H1 (cell line): Measurements from ENCODE around the gene PDIA5. TPM values are rescaled to one million over a fixed set of nuclear protein-coding genes. Genes with fewer than 3 reads are reported as not detected.

ENCODE experiments used
- GTF2F1 ChIP-seq: IDR thresholded peaks from 2 replicates; pipeline ENCODE4 v1.6.1; 2012; ENCODE audit warnings: low read depth, low read length, improper control_type of control experiment, borderline replicate concordance
- MAX ChIP-seq: IDR thresholded peaks from 2 replicates; pipeline ENCODE4 v1.6.1; 2012; ENCODE audit warnings: inconsistent platforms
- SIRT6 ChIP-seq: IDR thresholded peaks from one replicate; pipeline ENCODE4 v1.7.1; 2012; ENCODE audit warnings: low read length, inconsistent platforms
- SP1 ChIP-seq: IDR thresholded peaks from 2 replicates; pipeline ENCODE4 v1.6.1; 2011; ENCODE audit warnings: low read depth, low read length
- polyA plus RNA-seq, 7 experiments: library from polyadenylated mRNA; depleted of rRNA in 3 of 7; stranded (reverse) in 5 of 7; unstranded in 2 of 7; fragments of >200 nt in 5 of 7; fragments of 200-250 nt in 2 of 7; gene quantifications; 1 replicate in 5 of 7; 2 replicates in 1 of 7; 4 replicates in 1 of 7; pipeline versions ENCODE4 v1.2.1 to v1.2.3, GENCODE V29; 2011 to 2013; ENCODE audit warnings: missing spikeins in 2 of 7, mixed read lengths in 2 of 7
- total RNA-seq: library from RNA; stranded (reverse); fragmentation: NEBNext Ultra II Directional; extraction: Animal tissue kit (Norgen Biotek cat#: 25700); gene quantifications from 2 replicates; pipeline ENCODE4 v1.2.1, GENCODE V29; 2021
- TF ChIP-seq, protein P1 (sequence below): IDR thresholded peaks from 2 replicates; pipeline ENCODE4 v1.6.1; 2011; ENCODE audit warnings: low read length, improper control_type of control experiment
- TF ChIP-seq, protein P2 (sequence below): fragments of 300-600 bp; sonication (generic); IDR thresholded peaks from 2 replicates; pipeline ENCODE4 v1.7.1; 2012; ENCODE audit warnings: low read length, moderate library complexity, mild to moderate bottlenecking, inconsistent platforms; ENCODE audit not compliant: insufficient replicate concordance
- TF ChIP-seq, protein P3 (sequence below), 3 experiments: IDR thresholded peaks; 1 replicate in 2 of 3; 2 replicates in 1 of 3; pipeline versions ENCODE4 v1.5.1 to v1.6.1; 2011; ENCODE audit warnings: low read length in 3 of 3, mild to moderate bottlenecking in 3 of 3, inconsistent platforms in 2 of 3, low read depth in 1 of 3, moderate library complexity in 1 of 3; ENCODE audit not compliant: insufficient read depth in 1 of 3; ENCODE audit errors: control extremely low read depth in 1 of 3

PDIA5 gene
- total and polyA plus RNA-seq, 2 of the 8 experiments (the other 6 are each of a cell fraction or from before 2014, with no cell fraction given), result 18.2 to 32.8 TPM

DNA sequence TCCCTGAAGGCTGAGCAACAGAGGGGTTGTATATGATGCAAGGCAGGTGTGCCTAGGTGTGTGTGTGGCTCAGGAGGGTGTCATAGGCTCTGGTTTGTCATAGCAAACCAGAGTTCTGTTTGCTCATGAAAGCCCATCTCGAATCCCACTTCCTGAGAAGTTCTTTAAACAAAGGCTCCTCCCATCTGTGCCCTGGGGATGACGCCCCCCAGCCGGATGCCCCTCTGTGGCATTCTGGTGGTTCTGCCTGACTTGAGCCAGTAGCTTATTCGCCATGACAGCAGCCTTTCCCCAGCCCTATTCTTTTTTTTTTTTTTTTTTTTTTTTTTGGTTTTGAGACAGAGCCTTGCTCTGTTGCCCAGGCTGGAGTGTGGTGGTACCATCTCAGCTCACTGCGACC lies 45.4 kb downstream of the PDIA5 start (continued):
- TF ChIP-seq, protein P1, sequence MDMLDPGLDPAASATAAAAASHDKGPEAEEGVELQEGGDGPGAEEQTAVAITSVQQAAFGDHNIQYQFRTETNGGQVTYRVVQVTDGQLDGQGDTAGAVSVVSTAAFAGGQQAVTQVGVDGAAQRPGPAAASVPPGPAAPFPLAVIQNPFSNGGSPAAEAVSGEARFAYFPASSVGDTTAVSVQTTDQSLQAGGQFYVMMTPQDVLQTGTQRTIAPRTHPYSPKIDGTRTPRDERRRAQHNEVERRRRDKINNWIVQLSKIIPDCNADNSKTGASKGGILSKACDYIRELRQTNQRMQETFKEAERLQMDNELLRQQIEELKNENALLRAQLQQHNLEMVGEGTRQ, result no peak
- TF ChIP-seq, protein P2, sequence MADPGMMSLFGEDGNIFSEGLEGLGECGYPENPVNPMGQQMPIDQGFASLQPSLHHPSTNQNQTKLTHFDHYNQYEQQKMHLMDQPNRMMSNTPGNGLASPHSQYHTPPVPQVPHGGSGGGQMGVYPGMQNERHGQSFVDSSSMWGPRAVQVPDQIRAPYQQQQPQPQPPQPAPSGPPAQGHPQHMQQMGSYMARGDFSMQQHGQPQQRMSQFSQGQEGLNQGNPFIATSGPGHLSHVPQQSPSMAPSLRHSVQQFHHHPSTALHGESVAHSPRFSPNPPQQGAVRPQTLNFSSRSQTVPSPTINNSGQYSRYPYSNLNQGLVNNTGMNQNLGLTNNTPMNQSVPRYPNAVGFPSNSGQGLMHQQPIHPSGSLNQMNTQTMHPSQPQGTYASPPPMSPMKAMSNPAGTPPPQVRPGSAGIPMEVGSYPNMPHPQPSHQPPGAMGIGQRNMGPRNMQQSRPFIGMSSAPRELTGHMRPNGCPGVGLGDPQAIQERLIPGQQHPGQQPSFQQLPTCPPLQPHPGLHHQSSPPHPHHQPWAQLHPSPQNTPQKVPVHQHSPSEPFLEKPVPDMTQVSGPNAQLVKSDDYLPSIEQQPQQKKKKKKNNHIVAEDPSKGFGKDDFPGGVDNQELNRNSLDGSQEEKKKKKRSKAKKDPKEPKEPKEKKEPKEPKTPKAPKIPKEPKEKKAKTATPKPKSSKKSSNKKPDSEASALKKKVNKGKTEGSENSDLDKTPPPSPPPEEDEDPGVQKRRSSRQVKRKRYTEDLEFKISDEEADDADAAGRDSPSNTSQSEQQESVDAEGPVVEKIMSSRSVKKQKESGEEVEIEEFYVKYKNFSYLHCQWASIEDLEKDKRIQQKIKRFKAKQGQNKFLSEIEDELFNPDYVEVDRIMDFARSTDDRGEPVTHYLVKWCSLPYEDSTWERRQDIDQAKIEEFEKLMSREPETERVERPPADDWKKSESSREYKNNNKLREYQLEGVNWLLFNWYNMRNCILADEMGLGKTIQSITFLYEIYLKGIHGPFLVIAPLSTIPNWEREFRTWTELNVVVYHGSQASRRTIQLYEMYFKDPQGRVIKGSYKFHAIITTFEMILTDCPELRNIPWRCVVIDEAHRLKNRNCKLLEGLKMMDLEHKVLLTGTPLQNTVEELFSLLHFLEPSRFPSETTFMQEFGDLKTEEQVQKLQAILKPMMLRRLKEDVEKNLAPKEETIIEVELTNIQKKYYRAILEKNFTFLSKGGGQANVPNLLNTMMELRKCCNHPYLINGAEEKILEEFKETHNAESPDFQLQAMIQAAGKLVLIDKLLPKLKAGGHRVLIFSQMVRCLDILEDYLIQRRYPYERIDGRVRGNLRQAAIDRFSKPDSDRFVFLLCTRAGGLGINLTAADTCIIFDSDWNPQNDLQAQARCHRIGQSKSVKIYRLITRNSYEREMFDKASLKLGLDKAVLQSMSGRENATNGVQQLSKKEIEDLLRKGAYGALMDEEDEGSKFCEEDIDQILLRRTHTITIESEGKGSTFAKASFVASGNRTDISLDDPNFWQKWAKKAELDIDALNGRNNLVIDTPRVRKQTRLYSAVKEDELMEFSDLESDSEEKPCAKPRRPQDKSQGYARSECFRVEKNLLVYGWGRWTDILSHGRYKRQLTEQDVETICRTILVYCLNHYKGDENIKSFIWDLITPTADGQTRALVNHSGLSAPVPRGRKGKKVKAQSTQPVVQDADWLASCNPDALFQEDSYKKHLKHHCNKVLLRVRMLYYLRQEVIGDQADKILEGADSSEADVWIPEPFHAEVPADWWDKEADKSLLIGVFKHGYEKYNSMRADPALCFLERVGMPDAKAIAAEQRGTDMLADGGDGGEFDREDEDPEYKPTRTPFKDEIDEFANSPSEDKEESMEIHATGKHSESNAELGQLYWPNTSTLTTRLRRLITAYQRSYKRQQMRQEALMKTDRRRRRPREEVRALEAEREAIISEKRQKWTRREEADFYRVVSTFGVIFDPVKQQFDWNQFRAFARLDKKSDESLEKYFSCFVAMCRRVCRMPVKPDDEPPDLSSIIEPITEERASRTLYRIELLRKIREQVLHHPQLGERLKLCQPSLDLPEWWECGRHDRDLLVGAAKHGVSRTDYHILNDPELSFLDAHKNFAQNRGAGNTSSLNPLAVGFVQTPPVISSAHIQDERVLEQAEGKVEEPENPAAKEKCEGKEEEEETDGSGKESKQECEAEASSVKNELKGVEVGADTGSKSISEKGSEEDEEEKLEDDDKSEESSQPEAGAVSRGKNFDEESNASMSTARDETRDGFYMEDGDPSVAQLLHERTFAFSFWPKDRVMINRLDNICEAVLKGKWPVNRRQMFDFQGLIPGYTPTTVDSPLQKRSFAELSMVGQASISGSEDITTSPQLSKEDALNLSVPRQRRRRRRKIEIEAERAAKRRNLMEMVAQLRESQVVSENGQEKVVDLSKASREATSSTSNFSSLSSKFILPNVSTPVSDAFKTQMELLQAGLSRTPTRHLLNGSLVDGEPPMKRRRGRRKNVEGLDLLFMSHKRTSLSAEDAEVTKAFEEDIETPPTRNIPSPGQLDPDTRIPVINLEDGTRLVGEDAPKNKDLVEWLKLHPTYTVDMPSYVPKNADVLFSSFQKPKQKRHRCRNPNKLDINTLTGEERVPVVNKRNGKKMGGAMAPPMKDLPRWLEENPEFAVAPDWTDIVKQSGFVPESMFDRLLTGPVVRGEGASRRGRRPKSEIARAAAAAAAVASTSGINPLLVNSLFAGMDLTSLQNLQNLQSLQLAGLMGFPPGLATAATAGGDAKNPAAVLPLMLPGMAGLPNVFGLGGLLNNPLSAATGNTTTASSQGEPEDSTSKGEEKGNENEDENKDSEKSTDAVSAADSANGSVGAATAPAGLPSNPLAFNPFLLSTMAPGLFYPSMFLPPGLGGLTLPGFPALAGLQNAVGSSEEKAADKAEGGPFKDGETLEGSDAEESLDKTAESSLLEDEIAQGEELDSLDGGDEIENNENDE, result no peak
- no peak for TF ChIP-seq SP1
- TF ChIP-seq MAX, result no peak
- TF ChIP-seq, protein P3, sequence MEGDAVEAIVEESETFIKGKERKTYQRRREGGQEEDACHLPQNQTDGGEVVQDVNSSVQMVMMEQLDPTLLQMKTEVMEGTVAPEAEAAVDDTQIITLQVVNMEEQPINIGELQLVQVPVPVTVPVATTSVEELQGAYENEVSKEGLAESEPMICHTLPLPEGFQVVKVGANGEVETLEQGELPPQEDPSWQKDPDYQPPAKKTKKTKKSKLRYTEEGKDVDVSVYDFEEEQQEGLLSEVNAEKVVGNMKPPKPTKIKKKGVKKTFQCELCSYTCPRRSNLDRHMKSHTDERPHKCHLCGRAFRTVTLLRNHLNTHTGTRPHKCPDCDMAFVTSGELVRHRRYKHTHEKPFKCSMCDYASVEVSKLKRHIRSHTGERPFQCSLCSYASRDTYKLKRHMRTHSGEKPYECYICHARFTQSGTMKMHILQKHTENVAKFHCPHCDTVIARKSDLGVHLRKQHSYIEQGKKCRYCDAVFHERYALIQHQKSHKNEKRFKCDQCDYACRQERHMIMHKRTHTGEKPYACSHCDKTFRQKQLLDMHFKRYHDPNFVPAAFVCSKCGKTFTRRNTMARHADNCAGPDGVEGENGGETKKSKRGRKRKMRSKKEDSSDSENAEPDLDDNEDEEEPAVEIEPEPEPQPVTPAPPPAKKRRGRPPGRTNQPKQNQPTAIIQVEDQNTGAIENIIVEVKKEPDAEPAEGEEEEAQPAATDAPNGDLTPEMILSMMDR (IDR thresholded peaks at IDR 0.05; ENCODE audit: control extremely low read depth in 1 of 3, insufficient read depth in 1 of 3, low read depth in 1 of 3, low read length in 3 of 3), result no peak
- TF ChIP-seq SIRT6, result no peak
- no peak for TF ChIP-seq GTF2F1
